ENCODE data around the gene FXR2.
A peak's percentile ranks its signal among the peaks of the same experiment; 100 is the strongest.

The FXR2 gene

GRCh38 chr17:7551396-7551795, 63.3 kb downstream of the FXR2 start:
- H3K27ac ChIP-seq, result no peak overlapping the region
- no peaks in the 10 kb centered on the region for H3K9me3 ChIP-seq
- H3K4me1 ChIP-seq, result peaks cover 0 to 18% (median 15%) of the 10 kb centered on the region in 4 donors
- peaks cover 3 to 24% (median 13%) of the 10 kb centered on the region in 3 donors for H3K36me3 ChIP-seq
- no peak for TF ChIP-seq CTCF (IDR thresholded peaks at IDR 0.05)
- intact Hi-C loops (cut with DNase I; ENCODE audit: low total_unique reads), result no loop called here
- no peak for DNase-seq
- no peak overlapping the region for H3K4me3 ChIP-seq
- no peaks in the 10 kb centered on the region for H3K27me3 ChIP-seq

- no peaks in the 10 kb centered on the region for H3K27me3 ChIP-seq
- H3K4me1 ChIP-seq, result peaks cover 0 to 18% (median 15%) of the 10 kb centered on the region in 4 donors
- peak overlapping the region; percentile 90 to 93 for H3K27ac ChIP-seq
- no peaks in the 10 kb centered on the region for H3K9me3 ChIP-seq
- no peak for TF ChIP-seq CTCF (IDR thresholded peaks at IDR 0.05)
- intact Hi-C loops (cut with DNase I; ENCODE audit: low total_unique reads), result no loop called here
- H3K36me3 ChIP-seq, result peaks cover 3 to 24% (median 13%) of the 10 kb centered on the region in 3 donors
- no peak for DNase-seq
- H3K4me3 ChIP-seq, result peak overlapping the region in 1 of 2 donors; percentile 68
Observed at GRCh38 chr17:7550344-7550743, 64.4 kb downstream of the FXR2 start.

- peaks cover 0 to 18% (median 15%) of the 10 kb centered on the region in 4 donors for H3K4me1 ChIP-seq
- no peak for DNase-seq
- peaks cover 3 to 24% (median 13%) of the 10 kb centered on the region in 3 donors for H3K36me3 ChIP-seq
- no peaks in the 10 kb centered on the region for H3K9me3 ChIP-seq
- peak overlapping the region; percentile 68 to 75 for H3K4me3 ChIP-seq
- H3K27ac ChIP-seq, result peak overlapping the region; percentile 90 to 93
- intact Hi-C loops (cut with DNase I; ENCODE audit: low total_unique reads), result no loop called here
- no peak for TF ChIP-seq CTCF (IDR thresholded peaks at IDR 0.05)
- no peaks in the 10 kb centered on the region for H3K27me3 ChIP-seq
Observed at GRCh38 chr17:7549401-7550055, 65.2 kb downstream of the FXR2 start.

GRCh38 chr17:7548585-7549400, 65.9 kb downstream of the FXR2 start, which contains the start of gene TNFSF12:
TSS of gene TNFSF12 (plus strand) at chr17:7549058. CDS start at chr17:7549154, 96 bp downstream.
- H3K27me3 ChIP-seq, result no peaks in the 10 kb centered on the region
- peak within 1 kb of the TSS; percentile 90 to 93 for H3K27ac ChIP-seq
- peaks cover 3 to 22% (median 13%) of the 10 kb centered on the region in 3 donors for H3K36me3 ChIP-seq
- peak within 1 kb of the TSS; percentile 68 to 75 for H3K4me3 ChIP-seq
- DNase-seq, result peak; percentile 70 to 84
- peaks cover 0 to 18% (median 15%) of the 10 kb centered on the region in 4 donors for H3K4me1 ChIP-seq
- TF ChIP-seq CTCF (IDR thresholded peaks at IDR 0.05), result peak; percentile 28 to 29
- H3K9me3 ChIP-seq, result no peaks in the 10 kb centered on the region
- intact Hi-C loops (cut with DNase I; ENCODE audit: low total_unique reads), result no loop called here

- H3K27ac ChIP-seq, result no peak overlapping the region
- peaks cover 0 to 15% (median 11%) of the 10 kb centered on the region in 4 donors for H3K4me1 ChIP-seq
- DNase-seq, result no peak
- no peak overlapping the region for H3K4me3 ChIP-seq
- no peak for TF ChIP-seq CTCF (IDR thresholded peaks at IDR 0.05)
- no peaks in the 10 kb centered on the region for H3K36me3 ChIP-seq
- H3K27me3 ChIP-seq, result peaks cover 0 to 5% of the 10 kb centered on the region in 2 donors
- intact Hi-C loops (cut with DNase I; ENCODE audit: low total_unique reads), result no loop called here
- H3K9me3 ChIP-seq, result no peaks in the 10 kb centered on the region
Observed at GRCh38 chr17:7544911-7545310, 69.8 kb downstream of the FXR2 start.

Data from tibial artery (tissue), 4 donors.